Activated naive CD4-positive, alpha-beta T cell treated with anti-CD3 and anti-CD28 coated beads, Interleukin-2, amount 50 U/mL, for 24 hours (primary cell): ENCODE results near the gene LRP1-AS.

Experiments used
- H3K27ac Mint-ChIP-seq: one replicate; pipeline ENCODE4 v1.8.0; 2021; ENCODE audit warnings: mild to moderate bottlenecking, mixed read lengths
- H3K27me3 Mint-ChIP-seq: one replicate; pipeline ENCODE4 v1.8.0; 2021; ENCODE audit warnings: mixed read lengths
- H3K36me3 Mint-ChIP-seq: one replicate; pipeline ENCODE4 v1.8.0; 2021; ENCODE audit warnings: mixed read lengths
- H3K4me1 Mint-ChIP-seq: one replicate; pipeline ENCODE4 v1.8.0; 2021; ENCODE audit warnings: mixed read lengths
- H3K4me3 Mint-ChIP-seq: one replicate; pipeline ENCODE4 v1.8.0; 2021; ENCODE audit warnings: mild to moderate bottlenecking, mixed read lengths
- H3K9me3 Mint-ChIP-seq: one replicate; pipeline ENCODE4 v1.8.0; 2021; ENCODE audit warnings: mixed read lengths

The LRP1-AS gene

GRCh38 chr12:57146961-57147944 lies at the start of gene LRP1-AS:
TSS of gene LRP1-AS (minus strand) at chr12:57147619.
- no peak within 1 kb of the TSS for H3K4me3 Mint-ChIP-seq
- H3K27me3 Mint-ChIP-seq, result no peaks in the 10 kb centered on the region
- peaks cover 1% of the 10 kb centered on the region for H3K36me3 Mint-ChIP-seq
- H3K27ac Mint-ChIP-seq, result no peak within 1 kb of the TSS
- no peaks in the 10 kb centered on the region for H3K9me3 Mint-ChIP-seq
- peaks cover 7% of the 10 kb centered on the region for H3K4me1 Mint-ChIP-seq

- Mint-ChIP-seq H3K4me1 (no peaks in the 10 kb centered on the region), H3K36me3 (peaks cover 1% of the 10 kb centered on the region), H3K27me3 (no peaks in the 10 kb centered on the region), H3K9me3 (no peaks in the 10 kb centered on the region), H3K4me3 (no peak overlapping the region), H3K27ac (no peak overlapping the region)
These were observed 49.5 kb upstream of the LRP1-AS start for GRCh38 chr12:57196956-57197355.

- Mint-ChIP-seq H3K9me3 (no peaks in the 10 kb centered on the region), H3K4me3 (no peak overlapping the region), H3K27ac (no peak overlapping the region), H3K36me3 (peaks cover 1% of the 10 kb centered on the region), H3K27me3 (no peaks in the 10 kb centered on the region), H3K4me1 (no peaks in the 10 kb centered on the region)
These were observed 49.0 kb upstream of the LRP1-AS start for GRCh38 chr12:57196439-57196838.

GRCh38 chr12:57195611-57196371 lies 48.4 kb upstream of the LRP1-AS start:
- H3K27me3 Mint-ChIP-seq, result no peaks in the 10 kb centered on the region
- H3K4me1 Mint-ChIP-seq, result no peaks in the 10 kb centered on the region
- H3K36me3 Mint-ChIP-seq, result peaks cover 1% of the 10 kb centered on the region
- H3K9me3 Mint-ChIP-seq, result no peaks in the 10 kb centered on the region
- H3K27ac Mint-ChIP-seq, result no peak overlapping the region
- H3K4me3 Mint-ChIP-seq, result no peak overlapping the region

DNA sequence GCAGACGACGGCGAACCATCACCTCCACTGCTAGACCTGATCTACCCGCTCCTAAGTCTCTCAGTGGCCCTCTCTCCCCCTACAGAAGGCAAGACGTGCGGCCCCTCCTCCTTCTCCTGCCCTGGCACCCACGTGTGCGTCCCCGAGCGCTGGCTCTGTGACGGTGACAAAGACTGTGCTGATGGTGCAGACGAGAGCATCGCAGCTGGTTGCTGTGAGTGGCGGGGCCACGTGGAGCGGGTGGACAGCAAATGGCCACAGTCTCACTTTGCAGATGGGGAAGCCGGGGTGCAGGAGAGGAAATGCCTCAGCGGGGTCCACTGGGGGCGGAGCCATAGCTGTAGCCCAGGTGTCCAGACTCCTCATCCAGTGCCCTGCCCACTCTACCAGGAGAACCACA lies 47.8 kb upstream of the LRP1-AS start:
- Mint-ChIP-seq H3K27ac (no peak overlapping the region), H3K9me3 (no peaks in the 10 kb centered on the region)

GRCh38 chr12:57194253-57194652 lies 46.8 kb upstream of the LRP1-AS start:
- Mint-ChIP-seq H3K4me1 (no peaks in the 10 kb centered on the region), H3K4me3 (no peak overlapping the region), H3K27me3 (no peaks in the 10 kb centered on the region), H3K27ac (no peak overlapping the region), H3K36me3 (peaks cover 1% of the 10 kb centered on the region), H3K9me3 (no peaks in the 10 kb centered on the region)

More for the DNA sequence above, 47.8 kb upstream of the LRP1-AS start:
- no peaks in the 10 kb centered on the region for H3K4me1 Mint-ChIP-seq
- H3K36me3 Mint-ChIP-seq, result peaks cover 1% of the 10 kb centered on the region
- no peaks in the 10 kb centered on the region for H3K27me3 Mint-ChIP-seq
- H3K4me3 Mint-ChIP-seq, result no peak overlapping the region

DNA sequence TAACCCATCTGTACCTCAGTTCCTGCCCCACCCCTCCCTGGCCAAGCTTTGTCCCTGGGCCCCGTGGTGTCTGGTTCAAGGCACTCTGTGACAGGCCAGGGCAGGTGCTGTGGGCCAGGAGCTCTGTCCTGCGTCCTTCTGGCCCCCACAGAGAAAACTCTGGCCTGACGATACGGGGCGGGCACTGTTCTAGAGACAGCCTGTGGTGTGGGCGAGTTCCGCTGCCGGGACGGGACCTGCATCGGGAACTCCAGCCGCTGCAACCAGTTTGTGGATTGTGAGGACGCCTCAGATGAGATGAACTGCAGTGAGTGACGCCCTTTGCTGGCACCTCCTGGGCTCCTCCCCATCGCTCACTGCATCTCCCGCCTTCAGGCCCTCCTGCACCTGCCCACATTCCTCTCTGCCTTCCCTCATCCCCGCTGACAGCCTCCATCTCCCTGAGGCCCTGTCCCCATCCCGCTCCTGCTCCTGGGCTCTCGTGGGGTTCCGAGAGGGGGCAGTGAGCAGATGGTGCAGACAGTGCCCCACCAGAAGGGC lies 46.4 kb upstream of the LRP1-AS start:
- Mint-ChIP-seq H3K4me1 (no peaks in the 10 kb centered on the region), H3K27ac (no peak overlapping the region), H3K4me3 (no peak overlapping the region), H3K9me3 (no peaks in the 10 kb centered on the region), H3K27me3 (no peaks in the 10 kb centered on the region), H3K36me3 (peaks cover 1% of the 10 kb centered on the region)

GRCh38 chr12:57192920-57193319 lies 45.5 kb upstream of the LRP1-AS start:
- peaks cover 1% of the 10 kb centered on the region for H3K36me3 Mint-ChIP-seq

GRCh38 chr12:57191410-57191809 lies 44.0 kb upstream of the LRP1-AS start:
- Mint-ChIP-seq H3K27ac (peak overlapping the region; percentile 19), H3K4me3 (no peak overlapping the region), H3K36me3 (peaks cover under 1% of the 10 kb centered on the region), H3K27me3 (no peaks in the 10 kb centered on the region), H3K9me3 (no peaks in the 10 kb centered on the region), H3K4me1 (no peaks in the 10 kb centered on the region)

More at GRCh38 chr12:57192920-57193319, 45.5 kb upstream of the LRP1-AS start:
- Mint-ChIP-seq H3K27ac (no peak overlapping the region), H3K27me3 (no peaks in the 10 kb centered on the region), H3K4me1 (no peaks in the 10 kb centered on the region), H3K9me3 (no peaks in the 10 kb centered on the region), H3K4me3 (no peak overlapping the region)

GRCh38 chr12:57190821-57191220 lies 43.4 kb upstream of the LRP1-AS start:
- Mint-ChIP-seq H3K27me3 (no peaks in the 10 kb centered on the region), H3K4me3 (no peak overlapping the region), H3K4me1 (no peaks in the 10 kb centered on the region), H3K9me3 (no peaks in the 10 kb centered on the region), H3K36me3 (no peaks in the 10 kb centered on the region), H3K27ac (no peak overlapping the region)

GRCh38 chr12:57190037-57190436 lies 42.6 kb upstream of the LRP1-AS start:
- no peaks in the 10 kb centered on the region for H3K9me3 Mint-ChIP-seq
- H3K27ac Mint-ChIP-seq, result no peak overlapping the region
- H3K4me3 Mint-ChIP-seq, result no peak overlapping the region
- no peaks in the 10 kb centered on the region for H3K27me3 Mint-ChIP-seq
- H3K36me3 Mint-ChIP-seq, result no peaks in the 10 kb centered on the region
- no peaks in the 10 kb centered on the region for H3K4me1 Mint-ChIP-seq

GRCh38 chr12:57188090-57188425 lies 40.6 kb upstream of the LRP1-AS start:
- no peaks in the 10 kb centered on the region for H3K27me3 Mint-ChIP-seq
- no peaks in the 10 kb centered on the region for H3K4me1 Mint-ChIP-seq
- H3K9me3 Mint-ChIP-seq, result no peaks in the 10 kb centered on the region
- no peak overlapping the region for H3K27ac Mint-ChIP-seq
- no peaks in the 10 kb centered on the region for H3K36me3 Mint-ChIP-seq
- H3K4me3 Mint-ChIP-seq, result no peak overlapping the region

DNA sequence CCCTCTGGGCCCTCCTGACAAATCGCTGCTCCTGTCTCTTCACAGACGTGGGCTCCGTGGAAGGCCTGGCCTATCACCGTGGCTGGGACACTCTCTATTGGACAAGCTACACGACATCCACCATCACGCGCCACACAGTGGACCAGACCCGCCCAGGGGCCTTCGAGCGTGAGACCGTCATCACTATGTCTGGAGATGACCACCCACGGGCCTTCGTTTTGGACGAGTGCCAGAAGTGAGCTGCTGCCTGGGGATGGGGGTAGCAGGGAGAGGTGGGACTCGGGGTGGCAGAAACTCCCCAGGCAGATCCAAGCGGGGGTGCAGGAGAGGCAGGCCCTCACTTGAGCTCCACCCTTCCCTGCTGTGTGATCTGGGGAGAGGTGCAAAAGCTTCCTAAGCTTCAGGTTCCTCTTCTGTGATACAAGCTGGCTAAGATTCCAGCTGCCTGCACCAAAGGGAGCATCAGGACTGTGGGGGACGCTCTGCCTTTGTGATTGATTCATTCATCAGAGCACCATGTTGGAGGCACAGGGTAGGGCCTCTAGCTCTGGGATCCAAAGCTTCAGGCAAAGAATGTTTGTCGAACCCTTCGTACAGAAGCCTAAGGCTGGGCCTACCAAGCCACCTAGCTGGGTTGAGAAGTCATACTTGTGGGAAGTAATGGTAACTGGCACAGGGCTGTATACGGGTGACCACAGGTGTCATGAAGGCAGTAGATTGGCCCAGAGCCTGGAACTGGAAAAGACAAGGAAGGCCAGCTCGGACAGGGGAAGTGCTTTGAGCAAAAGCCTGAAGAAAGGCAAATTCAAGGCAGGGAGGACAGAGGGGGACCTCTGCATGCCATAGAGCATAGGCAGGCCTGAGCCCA lies 40.0 kb upstream of the LRP1-AS start:
- Mint-ChIP-seq H3K27ac (no peak overlapping the region), H3K36me3 (no peaks in the 10 kb centered on the region), H3K4me1 (no peaks in the 10 kb centered on the region), H3K9me3 (no peaks in the 10 kb centered on the region), H3K4me3 (no peak overlapping the region), H3K27me3 (no peaks in the 10 kb centered on the region)

GRCh38 chr12:57185906-57186508 lies 38.6 kb upstream of the LRP1-AS start:
- Mint-ChIP-seq H3K36me3 (no peaks in the 10 kb centered on the region), H3K4me3 (no peak overlapping the region), H3K27me3 (no peaks in the 10 kb centered on the region), H3K27ac (no peak overlapping the region), H3K9me3 (no peaks in the 10 kb centered on the region), H3K4me1 (no peaks in the 10 kb centered on the region)

DNA sequence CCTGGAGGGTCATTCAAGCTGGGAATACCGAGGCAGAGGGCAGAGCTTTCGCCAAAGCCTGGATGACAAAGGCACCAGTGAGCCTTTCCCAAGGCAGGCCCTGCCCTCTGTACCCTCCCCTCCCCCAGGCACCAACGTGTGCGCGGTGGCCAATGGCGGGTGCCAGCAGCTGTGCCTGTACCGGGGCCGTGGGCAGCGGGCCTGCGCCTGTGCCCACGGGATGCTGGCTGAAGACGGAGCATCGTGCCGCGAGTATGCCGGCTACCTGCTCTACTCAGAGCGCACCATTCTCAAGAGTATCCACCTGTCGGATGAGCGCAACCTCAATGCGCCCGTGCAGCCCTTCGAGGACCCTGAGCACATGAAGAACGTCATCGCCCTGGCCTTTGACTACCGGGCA lies 38.0 kb upstream of the LRP1-AS start:
- Mint-ChIP-seq H3K9me3 (no peaks in the 10 kb centered on the region), H3K36me3 (no peaks in the 10 kb centered on the region), H3K27me3 (no peaks in the 10 kb centered on the region), H3K27ac (no peak overlapping the region), H3K4me1 (no peaks in the 10 kb centered on the region), H3K4me3 (no peak overlapping the region)
